ENCODE results near the gene LRRC2.
"Not testable (repeated sequence)": the region's sequence is repeated elsewhere in the genome, so short reads cannot be mapped to it uniquely, and the experiment has no call there.

LRRC2 gene

GRCh38 chr3:46549408-46549904, 16.6 kb downstream of the LRRC2 start:
- Histone ChIP-seq H3K9me3 (ENCODE audit: insufficient read depth, low read length, severe bottlenecking) (peaks cover 3% of the 10 kb centered on the region), H3K27me3 (ENCODE audit: insufficient read depth, low read length, poor library complexity) (no peaks in the 10 kb centered on the region), H3K79me2 (ENCODE audit: insufficient read depth, low read length) (no peaks in the 10 kb centered on the region), H3K4me3 (ENCODE audit: low read depth in 1 of 2, low read length in 2 of 2) (peak overlapping the region in 1 of 2 experiments; percentile 16; a peak in 1 of 4 replicates), H3K4me2 (ENCODE audit: insufficient read depth, low read length) (peak overlapping the region; percentile 49), H3K36me3 (ENCODE audit: insufficient read depth, low read length) (no peaks in the 10 kb centered on the region), H3K4me1 (ENCODE audit: insufficient read depth, low read length) (peaks cover 83% of the 10 kb centered on the region), H4K20me1 (ENCODE audit: insufficient read depth, low read length) (no peaks in the 10 kb centered on the region), H3K9ac (ENCODE audit: low read depth, low read length) (peak overlapping the region; percentile 57), H3K27ac (ENCODE audit: low read length) (peak overlapping the region; percentile 97), H2AFZ (ENCODE audit: low read depth, low read length) (peak overlapping the region; percentile 60)
- TF ChIP-seq EZH2 (IDR thresholded peaks at IDR 0.05; ENCODE audit: borderline replicate concordance, low read depth, low read length, severe bottlenecking), result no peak
- no peak for TF ChIP-seq CTCF (IDR thresholded peaks at IDR 0.05; ENCODE audit: borderline replicate concordance, extremely low read depth, low read length, poor library complexity, severe bottlenecking)
- ATAC-seq (ENCODE audit: insufficient read depth, low read depth) (peak; percentile 89), DNase-seq (peak; percentile 95)

GRCh38 chr3:46548611-46549010, 17.5 kb downstream of the LRRC2 start:
- H3K4me1 ChIP-seq (ENCODE audit: insufficient read depth, low read length), result peaks cover 92% of the 10 kb centered on the region
- H3K4me2 ChIP-seq (ENCODE audit: insufficient read depth, low read length), result peak overlapping the region; percentile 49
- not testable (repeated sequence) for H3K36me3 ChIP-seq (ENCODE audit: insufficient read depth, low read length); H3K79me2 ChIP-seq (ENCODE audit: insufficient read depth, low read length); DNase-seq; H4K20me1 ChIP-seq (ENCODE audit: insufficient read depth, low read length); H2AFZ ChIP-seq (ENCODE audit: low read depth, low read length); ATAC-seq (ENCODE audit: insufficient read depth, low read depth); H3K9me3 ChIP-seq (ENCODE audit: insufficient read depth, low read length, severe bottlenecking); H3K27me3 ChIP-seq (ENCODE audit: insufficient read depth, low read length, poor library complexity)
- H3K4me3 ChIP-seq (ENCODE audit: low read depth in 1 of 2, low read length in 2 of 2), result peak overlapping the region in 1 of 2 experiments; percentile 34; a peak in 2 of 4 replicates
- peak overlapping the region; percentile 97 for H3K27ac ChIP-seq (ENCODE audit: low read length)
- peak overlapping the region; percentile 57 for H3K9ac ChIP-seq (ENCODE audit: low read depth, low read length)

- TF ChIP-seq EZH2 (IDR thresholded peaks at IDR 0.05; ENCODE audit: borderline replicate concordance, low read depth, low read length, severe bottlenecking) (no peak), CTCF (IDR thresholded peaks at IDR 0.05; ENCODE audit: borderline replicate concordance, extremely low read depth, low read length, poor library complexity, severe bottlenecking) (no peak)
- Histone ChIP-seq H3K4me1 (ENCODE audit: insufficient read depth, low read length) (peaks cover 98% of the 10 kb centered on the region), H3K9ac (ENCODE audit: low read depth, low read length) (peak overlapping the region; percentile 41), H3K4me2 (ENCODE audit: insufficient read depth, low read length) (no peak overlapping the region; the same call in 1 of the 2 replicates), H3K27ac (ENCODE audit: low read length) (peak overlapping the region; percentile 97), H3K4me3 (ENCODE audit: low read depth in 1 of 2, low read length in 2 of 2) (peak overlapping the region in 1 of 2 experiments; percentile 22; a peak in 1 of 4 replicates), H3K79me2 (ENCODE audit: insufficient read depth, low read length) (no peaks in the 10 kb centered on the region), H4K20me1 (ENCODE audit: insufficient read depth, low read length) (no peaks in the 10 kb centered on the region), H3K36me3 (ENCODE audit: insufficient read depth, low read length) (no peaks in the 10 kb centered on the region), H3K27me3 (ENCODE audit: insufficient read depth, low read length, poor library complexity) (no peaks in the 10 kb centered on the region), H2AFZ (ENCODE audit: low read depth, low read length) (no peak overlapping the region), H3K9me3 (ENCODE audit: insufficient read depth, low read length, severe bottlenecking) (peaks cover 3% of the 10 kb centered on the region)
- DNase-seq, result no peak
- no peak for ATAC-seq (ENCODE audit: insufficient read depth, low read depth)
Measured at GRCh38 chr3:46546896-46547440, 19.1 kb downstream of the LRRC2 start.

GRCh38 chr3:46545818-46546630, 20.1 kb downstream of the LRRC2 start:
- TF ChIP-seq CTCF (IDR thresholded peaks at IDR 0.05; ENCODE audit: borderline replicate concordance, extremely low read depth, low read length, poor library complexity, severe bottlenecking) (peak; percentile 19), EZH2 (IDR thresholded peaks at IDR 0.05; ENCODE audit: borderline replicate concordance, low read depth, low read length, severe bottlenecking) (no peak)
- Histone ChIP-seq H3K27me3 (ENCODE audit: insufficient read depth, low read length, poor library complexity) (no peaks in the 10 kb centered on the region), H3K4me2 (ENCODE audit: insufficient read depth, low read length) (peak overlapping the region; percentile 28), H2AFZ (ENCODE audit: low read depth, low read length) (no peak overlapping the region), H3K9me3 (ENCODE audit: insufficient read depth, low read length, severe bottlenecking) (peaks cover 3% of the 10 kb centered on the region), H3K4me1 (ENCODE audit: insufficient read depth, low read length) (peaks cover 97% of the 10 kb centered on the region), H3K79me2 (ENCODE audit: insufficient read depth, low read length) (no peaks in the 10 kb centered on the region), H3K27ac (ENCODE audit: low read length) (peak overlapping the region; percentile 97), H3K36me3 (ENCODE audit: insufficient read depth, low read length) (no peaks in the 10 kb centered on the region), H4K20me1 (ENCODE audit: insufficient read depth, low read length) (no peaks in the 10 kb centered on the region), H3K4me3 (ENCODE audit: low read depth in 1 of 2, low read length in 2 of 2) (peak overlapping the region in 1 of 2 experiments; percentile 26; a peak in 1 of 4 replicates), H3K9ac (ENCODE audit: low read depth, low read length) (peak overlapping the region; percentile 41)
- DNase-seq (peak; percentile 79), ATAC-seq (ENCODE audit: insufficient read depth, low read depth) (peak; percentile 59)

All from DND-41 (cell line).